Measurements from ENCODE around the gene PTPN6. TPM values are rescaled to one million over a fixed set of nuclear protein-coding genes. Genes with fewer than 3 reads are reported as not detected.

Gene PTPN6
- total and polyA plus RNA-seq, 9 of the 15 experiments (the other 6 are each of a cell fraction or from before 2014, with no cell fraction given), result 1.5 to 5.1 (median 3.9) TPM

DNA sequence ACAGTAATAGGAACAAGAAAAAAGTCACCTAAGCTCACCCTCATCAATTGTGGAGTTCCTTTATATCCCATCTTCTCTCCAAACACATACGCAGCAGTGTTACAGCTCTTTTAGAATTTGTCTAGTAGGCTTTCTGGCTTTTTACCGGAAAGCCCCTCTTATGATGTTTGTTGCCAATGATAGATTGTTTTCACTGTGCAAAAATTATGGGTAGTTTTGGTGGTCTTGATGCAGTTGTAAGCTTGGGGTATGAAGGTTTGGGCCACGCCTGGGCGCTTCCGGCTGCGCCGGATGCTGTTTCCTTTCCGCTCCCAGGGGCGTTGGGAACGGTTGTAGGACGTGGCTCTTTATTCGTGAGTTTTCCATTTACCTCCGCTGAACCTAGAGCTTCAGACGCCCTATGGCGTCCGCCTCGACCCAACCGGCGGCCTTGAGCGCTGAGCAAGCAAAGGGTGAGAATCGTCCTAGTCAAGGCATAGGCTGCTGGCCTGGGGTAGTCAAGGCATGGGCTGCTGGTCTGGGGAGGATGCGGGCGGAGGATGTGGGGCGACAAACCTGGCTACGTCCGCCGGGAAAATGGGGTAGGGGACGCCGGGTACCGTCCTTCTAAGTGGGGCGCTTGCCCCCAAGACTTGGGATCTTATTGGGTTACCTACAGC, 7.3 kb upstream of the PTPN6 start, which contains the start of the genes C12orf57 and RNU7-1 (continued):
- TF ChIP-seq SRSF9 (IDR thresholded peaks at IDR 0.05; ENCODE audit: borderline replicate concordance, low read depth, low read length) (no peak), TAF1 (IDR thresholded peaks at IDR 0.05; ENCODE audit: control insufficient read depth, extremely low read depth, insufficient read depth, low read length, severe bottlenecking) (peak; percentile 48), ZNF316 (IDR thresholded peaks at IDR 0.05) (peak; percentile 98), HDAC3 (IDR thresholded peaks at IDR 0.05; ENCODE audit: borderline replicate concordance, partially characterized antibody) (peak; percentile 72), GATA2 (CRISPR knock-in tag; IDR thresholded peaks at IDR 0.05) (no peak), HES1 (IDR thresholded peaks at IDR 0.05; ENCODE audit: low read depth) (0 out of 2 replicates have a peak, but pooled peaks have one; percentile 36), RBM22 (IDR thresholded peaks at IDR 0.05; ENCODE audit: low read depth, low read length, poor library complexity, severe bottlenecking) (peak; percentile 97), ESRRB (CRISPR knock-in tag; IDR thresholded peaks at IDR 0.05; ENCODE audit: borderline replicate concordance) (peak; percentile 95), ZNF586 (CRISPR knock-in tag; conservative IDR thresholded peaks at IDR 0.05) (peak; percentile 95), TARDBP (IDR thresholded peaks at IDR 0.05) (no peak), MBD2 (IDR thresholded peaks at IDR 0.05; ENCODE audit: borderline replicate concordance, low read depth) (peak; percentile 87), ZNF695 (CRISPR knock-in tag; IDR thresholded peaks at IDR 0.05) (peak; percentile 96), BCL6 (CRISPR knock-in tag; IDR thresholded peaks at IDR 0.05) (peak; percentile 76; the same call in 1 of the 2 replicates), ZFP1 (CRISPR knock-in tag; IDR thresholded peaks at IDR 0.05) (peak; percentile 81), HBP1 (CRISPR knock-in tag; IDR thresholded peaks at IDR 0.05) (peak; percentile 100), ZNF253 (CRISPR knock-in tag; conservative IDR thresholded peaks at IDR 0.05) (peak; percentile 96), RCOR1 (IDR thresholded peaks at IDR 0.05; ENCODE audit: borderline replicate concordance in 1 of 2, low read depth in 2 of 2, low read length in 2 of 2) (0 out of 4 replicates have a peak, but pooled peaks of 1 of the 2 experiments have one; percentile 46)
- TF ChIP-seq, protein P1, sequence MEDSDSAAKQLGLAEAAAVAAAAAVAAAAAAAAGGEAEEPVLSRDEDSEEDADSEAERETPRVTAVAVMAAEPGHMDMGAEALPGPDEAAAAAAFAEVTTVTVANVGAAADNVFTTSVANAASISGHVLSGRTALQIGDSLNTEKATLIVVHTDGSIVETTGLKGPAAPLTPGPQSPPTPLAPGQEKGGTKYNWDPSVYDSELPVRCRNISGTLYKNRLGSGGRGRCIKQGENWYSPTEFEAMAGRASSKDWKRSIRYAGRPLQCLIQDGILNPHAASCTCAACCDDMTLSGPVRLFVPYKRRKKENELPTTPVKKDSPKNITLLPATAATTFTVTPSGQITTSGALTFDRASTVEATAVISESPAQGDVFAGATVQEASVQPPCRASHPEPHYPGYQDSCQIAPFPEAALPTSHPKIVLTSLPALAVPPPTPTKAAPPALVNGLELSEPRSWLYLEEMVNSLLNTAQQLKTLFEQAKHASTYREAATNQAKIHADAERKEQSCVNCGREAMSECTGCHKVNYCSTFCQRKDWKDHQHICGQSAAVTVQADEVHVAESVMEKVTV (CRISPR knock-in tag; IDR thresholded peaks at IDR 0.05), result peak; percentile 58
- TF ChIP-seq, protein P2, sequence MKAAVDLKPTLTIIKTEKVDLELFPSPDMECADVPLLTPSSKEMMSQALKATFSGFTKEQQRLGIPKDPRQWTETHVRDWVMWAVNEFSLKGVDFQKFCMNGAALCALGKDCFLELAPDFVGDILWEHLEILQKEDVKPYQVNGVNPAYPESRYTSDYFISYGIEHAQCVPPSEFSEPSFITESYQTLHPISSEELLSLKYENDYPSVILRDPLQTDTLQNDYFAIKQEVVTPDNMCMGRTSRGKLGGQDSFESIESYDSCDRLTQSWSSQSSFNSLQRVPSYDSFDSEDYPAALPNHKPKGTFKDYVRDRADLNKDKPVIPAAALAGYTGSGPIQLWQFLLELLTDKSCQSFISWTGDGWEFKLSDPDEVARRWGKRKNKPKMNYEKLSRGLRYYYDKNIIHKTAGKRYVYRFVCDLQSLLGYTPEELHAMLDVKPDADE (conservative IDR thresholded peaks at IDR 0.05; ENCODE audit: control insufficient read depth, low read depth, low read length), result peak; percentile 95
- TF ChIP-seq, protein P3, sequence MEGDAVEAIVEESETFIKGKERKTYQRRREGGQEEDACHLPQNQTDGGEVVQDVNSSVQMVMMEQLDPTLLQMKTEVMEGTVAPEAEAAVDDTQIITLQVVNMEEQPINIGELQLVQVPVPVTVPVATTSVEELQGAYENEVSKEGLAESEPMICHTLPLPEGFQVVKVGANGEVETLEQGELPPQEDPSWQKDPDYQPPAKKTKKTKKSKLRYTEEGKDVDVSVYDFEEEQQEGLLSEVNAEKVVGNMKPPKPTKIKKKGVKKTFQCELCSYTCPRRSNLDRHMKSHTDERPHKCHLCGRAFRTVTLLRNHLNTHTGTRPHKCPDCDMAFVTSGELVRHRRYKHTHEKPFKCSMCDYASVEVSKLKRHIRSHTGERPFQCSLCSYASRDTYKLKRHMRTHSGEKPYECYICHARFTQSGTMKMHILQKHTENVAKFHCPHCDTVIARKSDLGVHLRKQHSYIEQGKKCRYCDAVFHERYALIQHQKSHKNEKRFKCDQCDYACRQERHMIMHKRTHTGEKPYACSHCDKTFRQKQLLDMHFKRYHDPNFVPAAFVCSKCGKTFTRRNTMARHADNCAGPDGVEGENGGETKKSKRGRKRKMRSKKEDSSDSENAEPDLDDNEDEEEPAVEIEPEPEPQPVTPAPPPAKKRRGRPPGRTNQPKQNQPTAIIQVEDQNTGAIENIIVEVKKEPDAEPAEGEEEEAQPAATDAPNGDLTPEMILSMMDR (IDR thresholded peaks at IDR 0.05 in 2 of 3, conservative IDR thresholded peaks at IDR 0.05 in 1 of 3; ENCODE audit: insufficient read depth in 2 of 3, low read depth in 1 of 3, low read length in 3 of 3), result peak in 1 of 3 experiments; percentile 1; a peak in 1 of 6 replicates

Measured in K562 (cell line).